HFFc6 (cell line): ENCODE data around the gene HDAC3. TPM values are rescaled to one million over a fixed set of nuclear protein-coding genes. Genes with fewer than 3 reads are reported as not detected.

Source experiments
- DNase-seq: peaks from one replicate; pipeline ENCODE4 v3.0.0-alpha.2; 2018
- H3K27ac Mint-ChIP-seq: 2 replicates; pipeline ENCODE4 v1.8.0; 2020; ENCODE audit warnings: mild to moderate bottlenecking, mixed read lengths
- H3K27me3 Mint-ChIP-seq: 2 replicates; pipeline ENCODE4 v1.8.0; 2021; ENCODE audit warnings: mild to moderate bottlenecking, moderate library complexity, mixed read lengths; ENCODE audit not compliant: insufficient read depth
- H3K36me3 Mint-ChIP-seq: 2 replicates; pipeline ENCODE4 v1.8.0; 2021; ENCODE audit warnings: low read depth, mixed read lengths
- H3K4me1 Mint-ChIP-seq: 2 replicates; pipeline ENCODE4 v1.8.0; 2020; ENCODE audit warnings: low read depth, mixed read lengths
- H3K4me3 Mint-ChIP-seq: 2 replicates; pipeline ENCODE4 v1.8.0; 2020; ENCODE audit warnings: mild to moderate bottlenecking, moderate library complexity, mixed read lengths
- H3K9me3 Mint-ChIP-seq: 2 replicates; pipeline ENCODE4 v1.8.0; 2020; ENCODE audit warnings: mild to moderate bottlenecking, mixed read lengths
- CTCF ChIP-seq: fragments of 200-600 bp; sonication (generic); IDR thresholded peaks from 2 replicates; pipeline ENCODE4 v1.5.0; 2021; ENCODE audit warnings: antibody characterized with exemption, mild to moderate bottlenecking
- total RNA-seq, 6 experiments: library from RNA; stranded (reverse); fragmentation: NEBNext Ultra II Directional; extraction: Animal tissue kit (Norgen Biotek cat#: 25700); gene quantifications; 2 replicates in 1 of 6; 3 replicates in 5 of 6; pipeline ENCODE4 v1.2.3, GENCODE V29; 2021

The HDAC3 gene
- total RNA-seq, 6 experiments from 2014 or later = 52.1 to 63.7 (median 55.1) TPM

- no peaks in the 10 kb centered on the region; the same call in 1 of the 2 replicates for H3K27me3 Mint-ChIP-seq
- peaks cover 48% of the 10 kb centered on the region for H3K4me1 Mint-ChIP-seq
- H3K27ac Mint-ChIP-seq = peak within 1 kb of the TSS; percentile 83
- TF ChIP-seq CTCF = no peak
- no peaks in the 10 kb centered on the region for H3K9me3 Mint-ChIP-seq
- peaks cover 42% of the 10 kb centered on the region for H3K36me3 Mint-ChIP-seq
- DNase-seq = peak; percentile 69
- peak within 1 kb of the TSS; percentile 94 for H3K4me3 Mint-ChIP-seq
Observed at GRCh38 chr5:141650851-141651727, 14.4 kb upstream of the HDAC3 start, which contains the start of gene FCHSD1. Gene FCHSD1, minus strand, starts transcription at chr5:141651418. Its CDS starts 50 bp downstream, at chr5:141651368.

DNA sequence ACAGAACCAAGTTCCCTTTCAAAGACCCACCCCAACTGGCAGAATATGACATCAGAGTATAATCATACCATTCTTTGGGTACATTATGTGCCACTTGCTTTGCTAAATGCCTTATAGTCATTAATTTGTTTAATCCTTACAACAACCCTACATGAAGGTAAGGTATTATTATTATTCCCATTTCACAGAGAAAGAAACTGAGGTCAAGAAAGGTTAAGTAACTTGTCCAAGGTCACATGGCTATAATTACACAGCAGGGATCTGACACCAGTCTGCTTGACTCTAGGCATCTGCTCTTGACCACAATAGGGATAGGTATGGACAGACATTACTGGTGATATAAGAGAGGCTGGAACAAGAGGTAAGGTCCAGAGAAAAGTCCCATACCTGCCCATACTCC lies 13.3 kb upstream of the HDAC3 start:
- H3K4me3 Mint-ChIP-seq = peak overlapping the region; percentile 94
- H3K4me1 Mint-ChIP-seq = peaks cover 44% of the 10 kb centered on the region
- DNase-seq = no peak
- H3K9me3 Mint-ChIP-seq = no peaks in the 10 kb centered on the region
- no peak for TF ChIP-seq CTCF
- H3K27ac Mint-ChIP-seq = no peak overlapping the region
- H3K36me3 Mint-ChIP-seq = peaks cover 34% of the 10 kb centered on the region
- no peaks in the 10 kb centered on the region; the same call in 1 of the 2 replicates for H3K27me3 Mint-ChIP-seq

DNA sequence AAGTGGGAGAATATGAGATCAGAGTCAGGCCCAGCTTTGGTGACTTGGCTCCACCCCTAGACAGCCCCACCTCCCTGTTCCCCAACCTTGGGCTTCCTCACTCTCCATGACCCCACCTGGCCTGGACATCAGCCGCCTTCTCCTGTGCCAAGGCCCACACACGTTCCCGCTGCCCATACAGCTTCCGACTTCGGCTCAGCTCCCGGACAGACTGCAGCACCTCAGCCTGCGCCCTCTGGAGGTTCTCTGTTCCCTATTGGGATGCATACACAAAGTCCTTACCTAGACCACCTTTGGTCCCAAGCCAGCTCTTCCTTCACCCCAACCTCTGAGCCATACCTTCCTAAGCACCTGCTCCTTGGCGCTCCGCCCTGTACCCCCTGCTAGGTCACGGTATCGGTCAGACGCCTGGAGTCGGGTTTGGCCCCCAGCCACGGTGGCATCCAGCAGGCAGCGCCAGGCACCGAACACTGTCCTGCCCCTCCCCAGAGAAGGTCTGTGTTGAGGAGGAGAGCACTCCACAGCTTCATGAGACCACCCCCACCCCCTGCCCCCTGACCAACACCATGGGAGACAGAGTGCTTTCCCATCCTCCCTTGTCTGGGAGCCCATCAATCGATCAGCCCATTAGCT lies 12.5 kb upstream of the HDAC3 start:
- peaks cover 34% of the 10 kb centered on the region for H3K36me3 Mint-ChIP-seq
- no peak for TF ChIP-seq CTCF
- H3K27me3 Mint-ChIP-seq = no peaks in the 10 kb centered on the region; the same call in 1 of the 2 replicates
- no peaks in the 10 kb centered on the region for H3K9me3 Mint-ChIP-seq
- peaks cover 36% of the 10 kb centered on the region for H3K4me1 Mint-ChIP-seq
- no peak overlapping the region for H3K27ac Mint-ChIP-seq
- no peak for DNase-seq
- no peak overlapping the region for H3K4me3 Mint-ChIP-seq

- Mint-ChIP-seq H3K27ac (no peak overlapping the region), H3K4me3 (no peak overlapping the region), H3K4me1 (peaks cover 23% of the 10 kb centered on the region), H3K36me3 (peaks cover 23% of the 10 kb centered on the region), H3K27me3 (no peaks in the 10 kb centered on the region; the same call in 1 of the 2 replicates), H3K9me3 (no peaks in the 10 kb centered on the region)
- DNase-seq = no peak
- TF ChIP-seq CTCF = no peak
Observed at GRCh38 chr5:141647851-141648250, 11.2 kb upstream of the HDAC3 start.

DNA sequence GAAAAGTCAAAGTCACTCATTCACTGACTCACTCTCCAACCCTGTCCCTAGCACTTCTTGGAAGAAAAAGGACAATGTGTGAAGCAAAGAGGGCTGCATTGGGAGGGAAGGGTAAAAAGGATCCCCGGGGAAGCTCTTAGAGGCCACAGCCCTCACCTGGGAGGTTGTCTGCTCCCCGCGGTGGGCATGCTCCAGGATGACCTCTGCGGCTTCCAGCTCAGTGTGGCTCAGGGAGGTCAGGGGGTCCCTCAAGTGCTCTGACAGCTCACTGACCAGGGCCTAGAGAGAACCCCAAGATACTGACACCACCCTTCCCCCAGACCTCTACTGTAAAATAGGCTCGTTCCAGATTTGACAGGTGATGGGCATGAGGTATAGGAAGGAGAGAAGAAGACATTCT lies 10.6 kb upstream of the HDAC3 start:
- peaks cover 17% of the 10 kb centered on the region for H3K36me3 Mint-ChIP-seq
- no peak overlapping the region for H3K4me3 Mint-ChIP-seq
- no peak for DNase-seq
- TF ChIP-seq CTCF = no peak
- H3K27ac Mint-ChIP-seq = no peak overlapping the region
- H3K4me1 Mint-ChIP-seq = peaks cover 22% of the 10 kb centered on the region
- H3K9me3 Mint-ChIP-seq = no peaks in the 10 kb centered on the region
- H3K27me3 Mint-ChIP-seq = no peaks in the 10 kb centered on the region; the same call in 1 of the 2 replicates
